Stimulated activated memory B cell treated with anti-CD40 and anti-IgM and Interleukin-4, amounts not matched to agents 10 μg/mL and 1 μg/mL and 100 μg/mL, for 72 hours (primary cell): ENCODE measurements around the gene ZNF311.

Experiments
- ATAC-seq: fragments of 150-1000 bp; cut with Tn5 transposase; 2 replicates; pipeline ENCODE4 v1.10.0; 2021
- H3K27ac Mint-ChIP-seq: one replicate; pipeline ENCODE4 v1.8.0; 2022; ENCODE audit warnings: mild to moderate bottlenecking, mixed read lengths
- H3K27me3 Mint-ChIP-seq: one replicate; pipeline ENCODE4 v1.8.0; 2022; ENCODE audit warnings: mixed read lengths
- H3K36me3 Mint-ChIP-seq: one replicate; pipeline ENCODE4 v1.8.0; 2022; ENCODE audit warnings: mixed read lengths
- H3K4me1 Mint-ChIP-seq: one replicate; pipeline ENCODE4 v1.8.0; 2022; ENCODE audit warnings: mixed read lengths
- H3K4me3 Mint-ChIP-seq: one replicate; pipeline ENCODE4 v1.8.0; 2022; ENCODE audit warnings: mild to moderate bottlenecking, moderate library complexity, mixed read lengths
- H3K9me3 Mint-ChIP-seq: one replicate; pipeline ENCODE4 v1.8.0; 2022; ENCODE audit warnings: mixed read lengths

Gene ZNF311

DNA sequence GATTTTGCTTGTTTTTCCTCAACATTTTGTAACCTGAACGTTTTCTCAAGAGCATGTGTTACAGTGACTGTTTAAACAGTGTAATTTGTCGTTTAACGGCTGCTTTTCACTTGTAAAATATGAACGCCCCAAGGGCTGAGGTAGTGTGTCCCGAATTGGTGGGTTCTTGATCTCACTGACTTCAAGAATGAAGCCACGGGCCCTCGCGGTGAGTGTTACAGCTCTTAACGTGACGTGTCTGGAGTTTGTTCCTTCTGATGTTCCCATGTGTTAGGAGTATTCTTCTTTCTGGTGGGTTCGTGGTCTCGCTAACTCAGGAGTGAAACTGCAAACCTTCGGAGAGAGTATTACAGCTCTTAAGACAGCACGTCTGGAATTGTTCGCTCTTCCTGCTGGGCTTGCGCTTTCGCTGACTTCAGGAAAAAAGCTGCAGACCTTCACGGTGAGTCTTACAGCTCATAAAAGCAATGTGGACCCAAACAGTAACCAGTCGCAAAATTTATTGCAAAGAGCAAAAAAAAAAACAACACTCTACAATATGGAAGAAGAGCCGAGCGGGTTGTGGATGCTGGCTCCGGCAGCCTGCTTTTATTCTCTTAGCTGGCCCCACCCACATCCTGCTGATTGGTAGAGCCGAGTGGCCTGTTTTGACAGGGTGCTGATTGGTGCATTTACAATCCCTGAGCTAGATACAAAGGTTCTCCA is 56.2 kb downstream of the ZNF311 start:
- no peak overlapping the region for H3K4me3 Mint-ChIP-seq
- ATAC-seq, result no peak
- H3K27ac Mint-ChIP-seq, result no peak overlapping the region
- no peaks in the 10 kb centered on the region for H3K36me3 Mint-ChIP-seq
- peaks cover 11% of the 10 kb centered on the region for H3K4me1 Mint-ChIP-seq
- H3K9me3 Mint-ChIP-seq, result no peaks in the 10 kb centered on the region
- H3K27me3 Mint-ChIP-seq, result peaks cover 7% of the 10 kb centered on the region

DNA sequence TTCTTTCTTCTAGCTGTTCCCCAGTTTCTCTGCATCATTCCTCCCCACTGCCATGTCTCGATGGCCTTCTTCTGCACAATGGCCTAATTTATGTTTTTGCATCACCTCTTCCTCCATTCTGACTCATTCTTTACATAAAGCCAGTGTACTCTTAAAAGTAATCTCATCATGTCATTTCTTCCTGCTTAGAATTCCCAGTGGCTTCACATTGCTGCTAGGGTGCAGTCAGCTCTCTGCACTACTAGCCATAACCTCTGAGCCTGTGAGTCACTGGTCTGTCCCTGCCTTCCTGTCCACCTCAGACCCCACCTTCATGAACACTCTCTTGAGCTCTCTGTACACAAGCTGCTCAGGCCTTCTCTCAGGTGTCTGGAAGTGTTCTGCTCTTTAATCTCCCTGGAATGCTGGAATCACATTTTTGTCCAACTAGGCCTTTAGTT is 57.3 kb downstream of the ZNF311 start:
- H3K27ac Mint-ChIP-seq, result no peak overlapping the region
- peaks cover 13% of the 10 kb centered on the region for H3K4me1 Mint-ChIP-seq
- no peaks in the 10 kb centered on the region for H3K27me3 Mint-ChIP-seq
- H3K4me3 Mint-ChIP-seq, result no peak overlapping the region
- H3K9me3 Mint-ChIP-seq, result no peaks in the 10 kb centered on the region
- ATAC-seq, result no peak
- no peaks in the 10 kb centered on the region for H3K36me3 Mint-ChIP-seq

DNA sequence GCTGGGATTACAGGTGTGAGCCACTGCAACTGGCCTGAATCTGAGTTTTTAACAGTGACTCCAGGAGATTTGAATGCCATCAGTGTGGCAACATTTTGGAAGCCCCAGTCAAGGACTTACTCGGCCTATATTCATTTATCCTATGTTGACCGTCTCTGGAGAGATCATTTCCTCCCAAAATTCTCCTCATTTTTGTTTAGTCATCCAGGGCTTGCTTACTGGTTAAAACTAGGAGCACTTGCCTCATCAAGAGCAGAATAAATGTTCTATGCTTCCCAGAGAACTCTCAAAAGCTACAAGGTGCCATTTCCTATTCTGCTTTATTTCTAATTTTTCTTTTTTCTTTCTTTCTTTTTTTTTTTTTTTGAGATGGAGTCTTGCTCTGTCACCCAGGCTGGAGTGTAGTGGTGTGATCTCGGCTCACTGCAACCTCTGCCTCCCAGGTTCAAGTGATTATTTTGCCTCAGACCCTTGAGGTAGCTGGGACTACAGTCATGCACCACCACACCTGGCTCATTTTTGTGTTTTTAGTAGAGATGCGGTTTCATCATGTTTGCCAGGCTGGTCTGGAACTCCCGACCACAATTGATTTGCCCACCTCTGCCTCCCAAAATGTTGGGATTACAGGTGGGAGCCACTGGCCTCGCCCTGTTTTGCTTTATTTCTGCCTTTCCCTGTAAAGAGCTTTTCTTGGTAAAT is 57.9 kb downstream of the ZNF311 start:
- Mint-ChIP-seq H3K4me1 (peaks cover 18% of the 10 kb centered on the region), H3K4me3 (no peak overlapping the region), H3K27me3 (no peaks in the 10 kb centered on the region), H3K9me3 (no peaks in the 10 kb centered on the region), H3K27ac (no peak overlapping the region), H3K36me3 (no peaks in the 10 kb centered on the region)
- ATAC-seq, result no peak

- Mint-ChIP-seq H3K4me3 (no peak overlapping the region), H3K4me1 (peaks cover 33% of the 10 kb centered on the region), H3K27me3 (no peaks in the 10 kb centered on the region), H3K9me3 (no peaks in the 10 kb centered on the region), H3K27ac (no peak overlapping the region), H3K36me3 (no peaks in the 10 kb centered on the region)
- ATAC-seq, result no peak
Measured at GRCh38 chr6:28945349-28945748, 59.8 kb downstream of the ZNF311 start.
